K562 (cell line): ENCODE data around the gene TCIRG1. TPM values are rescaled to one million over a fixed set of nuclear protein-coding genes. Genes with fewer than 3 reads are reported as not detected.

Source experiments
- ARID1B ChIP-seq: fragments of 450-650 bp; IDR thresholded peaks from 2 replicates; pipeline ENCODE4 v1.6.1; 2016; ENCODE audit warnings: antibody characterized with exemption, mild to moderate bottlenecking, inconsistent platforms
- CBX8 ChIP-seq: fragments of 200-600 bp; sonication (generic); IDR thresholded peaks from 2 replicates; pipeline ENCODE4 v1.6.1; 2012; ENCODE audit warnings: borderline replicate concordance, mixed run types, low read depth, mild to moderate bottlenecking, moderate library complexity, mixed read lengths, low read length, control low read depth, inconsistent platforms; ENCODE audit not compliant: poor library complexity, severe bottlenecking; ENCODE audit errors: extremely low read depth
- ETV5 ChIP-seq: sonication (generic); formaldehyde crosslinking; IDR thresholded peaks from 2 replicates; pipeline ENCODE4 v1.4.0; 2020; ENCODE audit warnings: low read depth, mild to moderate bottlenecking, missing genetic modification reagents
- FOXM1 ChIP-seq, 2 experiments: fragments of 450-650 bp in 1 of 2; sonication (generic) in 1 of 2; formaldehyde crosslinking in 1 of 2; IDR thresholded peaks; 2 replicates each; pipeline versions ENCODE4 v1.6.1 to v1.9.0; 2017 to 2022; ENCODE audit warnings: low read depth in 2 of 2, mild to moderate bottlenecking in 2 of 2, missing genetic modification reagents in 1 of 2, moderate library complexity in 1 of 2
- GTF2A2 ChIP-seq: IDR thresholded peaks from 2 replicates; pipeline ENCODE4 v1.6.1; 2016; ENCODE audit warnings: mild to moderate bottlenecking, missing genetic modification characterization, missing compliant biosample characterization
- MAFG ChIP-seq: fragments of 450-650 bp; conservative IDR thresholded peaks from 2 replicates; pipeline ENCODE4 v1.6.1; 2016; ENCODE audit warnings: missing genetic modification characterization, missing compliant biosample characterization
- MCM7 ChIP-seq, 2 experiments: fragments of 450-650 bp; IDR thresholded peaks; 2 replicates each; pipeline ENCODE4 v1.6.1; 2016 to 2018
- RBFOX2 ChIP-seq: fragments of 200-400 bp; formaldehyde crosslinking; IDR thresholded peaks from 2 replicates; pipeline ENCODE4 v1.6.1; 2017; ENCODE audit warnings: low read depth, mild to moderate bottlenecking, low read length, moderate library complexity
- SAFB2 ChIP-seq: fragments of 200-400 bp; formaldehyde crosslinking; IDR thresholded peaks from 2 replicates; pipeline ENCODE4 v1.6.1; 2018; ENCODE audit warnings: borderline replicate concordance, low read length, low read depth, moderate library complexity; ENCODE audit not compliant: severe bottlenecking
- SRSF1 ChIP-seq: fragments of 200-400 bp; formaldehyde crosslinking; IDR thresholded peaks from 2 replicates; pipeline ENCODE4 v1.6.1; 2017; ENCODE audit warnings: mild to moderate bottlenecking, low read depth, low read length, moderate library complexity
- TEAD1 ChIP-seq, 2 experiments: fragments of 450-650 bp in 1 of 2; sonication (generic) in 1 of 2; formaldehyde crosslinking; IDR thresholded peaks; 2 replicates each; pipeline versions ENCODE4 v1.4.0 to v1.8.0; 2020 to 2022; ENCODE audit warnings: mild to moderate bottlenecking in 2 of 2, missing genetic modification reagents in 1 of 2
- ZNF830 ChIP-seq: fragments of 250-450 bp; sonication (Bioruptor Pico); IDR thresholded peaks from 2 replicates; pipeline ENCODE4 v1.5.0; 2021; ENCODE audit warnings: mild to moderate bottlenecking
- polyA plus RNA-seq, 8 experiments: library from polyadenylated mRNA; depleted of rRNA in 4 of 8; stranded (reverse) in 5 of 8; unstranded in 3 of 8; fragments of >200 nt; fragmentation: Nextera tagmentation in 2 of 8; fragmentation: Illumina TruSeq in 1 of 8; extraction: Ambion mirVana in 2 of 8; extraction: Trizol in 1 of 8; gene quantifications; 2 replicates each; pipeline versions ENCODE4 v1.2.1 to v1.2.3, GENCODE V29; 2011 to 2014; ENCODE audit warnings: inconsistent platforms in 1 of 8, missing spikeins in 1 of 8
- total RNA-seq, 7 experiments: library from RNA; depleted of rRNA in 6 of 7; stranded (reverse); fragments of >200 nt in 6 of 7; fragmentation: Illumina TruSeq in 2 of 7; extraction: Trizol in 2 of 7; gene quantifications; 2 replicates each; pipeline versions ENCODE4 v1.2.1 to v1.2.3, GENCODE V29; 2011 to 2021; ENCODE audit warnings: low replicate concordance in 1 of 7
- TF ChIP-seq, protein P1 (sequence below), 2 experiments: fragments of 450-650 bp; formaldehyde crosslinking in 1 of 2; IDR thresholded peaks; 2 replicates each; pipeline versions ENCODE4 v1.4.0 to v1.6.1; 2014 to 2020; ENCODE audit warnings: mild to moderate bottlenecking in 2 of 2, borderline replicate concordance in 1 of 2, low read depth in 1 of 2
- TF ChIP-seq, protein P2 (sequence below): fragments of 450-650 bp; IDR thresholded peaks from 2 replicates; pipeline ENCODE4 v1.6.1; 2016; ENCODE audit warnings: low read depth, mild to moderate bottlenecking, moderate library complexity
- TF ChIP-seq, protein P3 (sequence below): fragments of 250-450 bp; sonication (Bioruptor Pico); IDR thresholded peaks from 2 replicates; pipeline ENCODE4 v1.5.0; 2021

The TCIRG1 gene
- total and polyA plus RNA-seq, 9 of the 15 experiments (the other 6 are each of a cell fraction or from before 2014, with no cell fraction given) = 0.49 to 143 (median 24.4) TPM

DNA sequence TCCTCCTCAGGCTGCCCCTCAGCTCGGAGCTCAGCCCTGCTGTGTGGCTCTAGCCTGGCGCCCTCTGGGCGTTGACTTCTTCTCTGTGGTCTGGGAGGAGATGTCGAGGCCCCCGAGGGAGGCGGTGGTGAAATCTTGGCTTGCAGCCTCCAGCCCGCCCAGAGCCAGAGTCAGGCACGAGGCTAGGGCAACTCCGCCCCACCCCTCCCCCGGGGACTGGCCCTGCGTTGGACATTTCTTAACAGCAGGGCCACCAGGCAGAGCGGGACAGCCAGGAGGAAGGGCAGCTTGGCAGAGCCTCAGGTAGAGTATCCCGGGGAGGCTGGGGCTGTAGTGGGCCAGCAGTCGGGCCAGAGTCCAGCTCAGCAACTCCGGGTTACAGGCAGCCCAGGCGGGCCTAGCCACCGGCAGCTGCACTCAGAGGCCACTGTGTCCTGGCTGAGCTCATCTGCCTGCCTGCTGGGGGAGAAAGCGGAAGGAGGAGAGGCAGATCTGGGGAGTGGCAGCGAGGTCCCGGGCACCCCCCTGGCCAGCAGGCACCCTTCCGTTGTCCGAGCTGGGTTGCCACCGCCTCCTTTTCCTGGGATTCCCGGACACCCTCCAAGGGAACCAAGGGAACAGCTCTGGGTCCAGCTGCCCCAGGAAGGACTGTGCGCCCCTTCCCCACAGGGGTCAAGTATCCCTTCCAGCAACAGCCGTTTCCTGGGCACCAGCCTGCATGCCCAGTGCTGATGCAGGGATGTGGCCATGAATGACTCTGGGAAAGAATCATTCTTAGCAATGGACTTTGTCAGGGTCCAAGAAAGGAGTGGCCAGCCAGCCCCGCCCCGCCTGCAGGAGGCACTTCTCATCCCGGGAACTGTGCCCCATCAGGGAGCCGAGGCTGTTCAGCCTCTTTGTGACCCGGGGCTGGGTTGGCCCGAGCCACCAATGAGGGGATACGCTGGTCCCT, 28.5 kb upstream of the TCIRG1 start, which contains the start of gene ALDH3B1 (continued):
- no peak for TF ChIP-seq SRSF1
- peak; percentile 63 for TF ChIP-seq RBFOX2
- TF ChIP-seq TEAD1 (CRISPR knock-in tag; IDR thresholded peaks at IDR 0.05) = no peak
- no peak for TF ChIP-seq MCM7 (IDR thresholded peaks at IDR 0.05)
- no peak for TF ChIP-seq ARID1B
- no peak for TF ChIP-seq SAFB2
- TF ChIP-seq, protein P1, sequence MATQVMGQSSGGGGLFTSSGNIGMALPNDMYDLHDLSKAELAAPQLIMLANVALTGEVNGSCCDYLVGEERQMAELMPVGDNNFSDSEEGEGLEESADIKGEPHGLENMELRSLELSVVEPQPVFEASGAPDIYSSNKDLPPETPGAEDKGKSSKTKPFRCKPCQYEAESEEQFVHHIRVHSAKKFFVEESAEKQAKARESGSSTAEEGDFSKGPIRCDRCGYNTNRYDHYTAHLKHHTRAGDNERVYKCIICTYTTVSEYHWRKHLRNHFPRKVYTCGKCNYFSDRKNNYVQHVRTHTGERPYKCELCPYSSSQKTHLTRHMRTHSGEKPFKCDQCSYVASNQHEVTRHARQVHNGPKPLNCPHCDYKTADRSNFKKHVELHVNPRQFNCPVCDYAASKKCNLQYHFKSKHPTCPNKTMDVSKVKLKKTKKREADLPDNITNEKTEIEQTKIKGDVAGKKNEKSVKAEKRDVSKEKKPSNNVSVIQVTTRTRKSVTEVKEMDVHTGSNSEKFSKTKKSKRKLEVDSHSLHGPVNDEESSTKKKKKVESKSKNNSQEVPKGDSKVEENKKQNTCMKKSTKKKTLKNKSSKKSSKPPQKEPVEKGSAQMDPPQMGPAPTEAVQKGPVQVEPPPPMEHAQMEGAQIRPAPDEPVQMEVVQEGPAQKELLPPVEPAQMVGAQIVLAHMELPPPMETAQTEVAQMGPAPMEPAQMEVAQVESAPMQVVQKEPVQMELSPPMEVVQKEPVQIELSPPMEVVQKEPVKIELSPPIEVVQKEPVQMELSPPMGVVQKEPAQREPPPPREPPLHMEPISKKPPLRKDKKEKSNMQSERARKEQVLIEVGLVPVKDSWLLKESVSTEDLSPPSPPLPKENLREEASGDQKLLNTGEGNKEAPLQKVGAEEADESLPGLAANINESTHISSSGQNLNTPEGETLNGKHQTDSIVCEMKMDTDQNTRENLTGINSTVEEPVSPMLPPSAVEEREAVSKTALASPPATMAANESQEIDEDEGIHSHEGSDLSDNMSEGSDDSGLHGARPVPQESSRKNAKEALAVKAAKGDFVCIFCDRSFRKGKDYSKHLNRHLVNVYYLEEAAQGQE (IDR thresholded peaks at IDR 0.05; ENCODE audit: borderline replicate concordance) = no peak
- TF ChIP-seq, protein P1 (CRISPR knock-in tag; IDR thresholded peaks at IDR 0.05; ENCODE audit: low read depth) = no peak
- no peak; the same call in 1 of the 2 replicates for TF ChIP-seq ETV5 (CRISPR knock-in tag)
- no peak for TF ChIP-seq CBX8
- TF ChIP-seq GTF2A2 (tag) = no peak
- TF ChIP-seq ZNF830 (CRISPR knock-in tag) = no peak
- TF ChIP-seq FOXM1 (IDR thresholded peaks at IDR 0.05; ENCODE audit: low read depth) = no peak
- TF ChIP-seq FOXM1 (CRISPR knock-in tag; IDR thresholded peaks at IDR 0.05; ENCODE audit: low read depth) = no peak
- no peak for TF ChIP-seq MAFG (tag)
- TF ChIP-seq, protein P2, sequence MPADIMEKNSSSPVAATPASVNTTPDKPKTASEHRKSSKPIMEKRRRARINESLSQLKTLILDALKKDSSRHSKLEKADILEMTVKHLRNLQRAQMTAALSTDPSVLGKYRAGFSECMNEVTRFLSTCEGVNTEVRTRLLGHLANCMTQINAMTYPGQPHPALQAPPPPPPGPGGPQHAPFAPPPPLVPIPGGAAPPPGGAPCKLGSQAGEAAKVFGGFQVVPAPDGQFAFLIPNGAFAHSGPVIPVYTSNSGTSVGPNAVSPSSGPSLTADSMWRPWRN = no peak
- TF ChIP-seq, protein P3, sequence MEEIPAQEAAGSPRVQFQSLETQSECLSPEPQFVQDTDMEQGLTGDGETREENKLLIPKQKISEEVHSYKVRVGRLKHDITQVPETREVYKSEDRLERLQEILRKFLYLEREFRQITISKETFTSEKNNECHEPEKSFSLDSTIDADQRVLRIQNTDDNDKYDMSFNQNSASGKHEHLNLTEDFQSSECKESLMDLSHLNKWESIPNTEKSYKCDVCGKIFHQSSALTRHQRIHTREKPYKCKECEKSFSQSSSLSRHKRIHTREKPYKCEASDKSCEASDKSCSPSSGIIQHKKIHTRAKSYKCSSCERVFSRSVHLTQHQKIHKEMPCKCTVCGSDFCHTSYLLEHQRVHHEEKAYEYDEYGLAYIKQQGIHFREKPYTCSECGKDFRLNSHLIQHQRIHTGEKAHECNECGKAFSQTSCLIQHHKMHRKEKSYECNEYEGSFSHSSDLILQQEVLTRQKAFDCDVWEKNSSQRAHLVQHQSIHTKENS (CRISPR knock-in tag) = no peak
